Epithelial cell of esophagus (primary cell): ENCODE results near the gene EPS15.

Experiments
- DNase-seq: peaks from one replicate; pipeline ENCODE4 v3.0.0; 2010; ENCODE audit warnings: low read depth
- H3K4me3 ChIP-seq: 2 replicates; pipeline ENCODE4 v1.5.1; 2011; ENCODE audit warnings: mild to moderate bottlenecking, low read length, control low read depth
- CTCF ChIP-seq: IDR thresholded peaks from 2 replicates; pipeline ENCODE4 v1.5.1; 2011; ENCODE audit warnings: low read depth, mild to moderate bottlenecking, low read length, control low read depth, inconsistent platforms; ENCODE audit not compliant: insufficient read depth; ENCODE audit errors: missing control alignments

EPS15 gene

GRCh38 chr1:51354416-51354815 is 164.7 kb downstream of the EPS15 start:
- H3K4me3 ChIP-seq, result no peak overlapping the region
- DNase-seq, result no peak
- TF ChIP-seq CTCF, result no peak

GRCh38 chr1:51351907-51352306 is 167.2 kb downstream of the EPS15 start:
- no peak overlapping the region for H3K4me3 ChIP-seq
- TF ChIP-seq CTCF, result no peak
- no peak for DNase-seq

- H3K4me3 ChIP-seq, result no peak overlapping the region
- TF ChIP-seq CTCF, result no peak
- no peak for DNase-seq
Measured at GRCh38 chr1:51349862-51350261, 169.2 kb downstream of the EPS15 start.

- no peak for TF ChIP-seq CTCF
- no peak for DNase-seq
- no peak overlapping the region for H3K4me3 ChIP-seq
Measured at GRCh38 chr1:51348147-51348527, 170.9 kb downstream of the EPS15 start.

GRCh38 chr1:51347398-51348146 is 171.5 kb downstream of the EPS15 start:
- no peak for TF ChIP-seq CTCF
- no peak overlapping the region for H3K4me3 ChIP-seq
- DNase-seq, result no peak

- H3K4me3 ChIP-seq, result no peak overlapping the region
- DNase-seq, result no peak
- no peak for TF ChIP-seq CTCF
Measured at GRCh38 chr1:51346086-51346942, 172.8 kb downstream of the EPS15 start.
